GM23248 (cell line): ENCODE results near the gene UQCRH.

ENCODE experiments used
- EZH2 ChIP-seq: fragments of 200-600 bp; sonication (generic); IDR thresholded peaks from 2 replicates; pipeline ENCODE4 v1.6.1; 2018; ENCODE audit warnings: antibody characterized with exemption, mild to moderate bottlenecking; ENCODE audit not compliant: insufficient read depth, poor library complexity, severe bottlenecking
- EZH2phosphoT487 ChIP-seq: fragments of 200-600 bp; sonication (generic); IDR thresholded peaks from 2 replicates; pipeline ENCODE4 v1.6.1; 2018; ENCODE audit warnings: antibody characterized with exemption, moderate library complexity, mild to moderate bottlenecking, low read depth; ENCODE audit not compliant: insufficient read depth

- TF ChIP-seq EZH2 (no peak), EZH2phosphoT487 (no peak)
Measured at GRCh38 chr1:46333300-46334029, 30.0 kb downstream of the UQCRH start.
